Gastroesophageal sphincter (tissue), 3 donors: ENCODE results near the gene CRYGD.

Experiments
- CTCF ChIP-seq, 4 experiments: fragments of 200-600 bp in 2 of 4; fragments of 450-650 bp in 2 of 4; sonication (generic) in 1 of 4; IDR thresholded peaks; one replicate each; pipeline ENCODE4 v1.5.1; 2017 to 2019; ENCODE audit warnings: antibody characterized with exemption in 4 of 4, mild to moderate bottlenecking in 2 of 4, moderate library complexity in 2 of 4
- EP300 ChIP-seq: sonication (generic); formaldehyde crosslinking; IDR thresholded peaks from one replicate; pipeline ENCODE4 v1.6.1; 2017; ENCODE audit warnings: antibody characterized with exemption, mild to moderate bottlenecking
- POLR2A ChIP-seq, 2 donors: fragments of 450-650 bp; IDR thresholded peaks; one replicate each; pipeline ENCODE4 v1.6.1; 2017; ENCODE audit warnings: antibody characterized with exemption in 2 of 2, mild to moderate bottlenecking in 2 of 2, moderate library complexity in 1 of 2
- POLR2AphosphoS5 ChIP-seq: sonication (generic); formaldehyde crosslinking; IDR thresholded peaks from one replicate; pipeline ENCODE4 v1.6.1; 2017; ENCODE audit warnings: antibody characterized with exemption

- TF ChIP-seq CTCF (IDR thresholded peaks at IDR 0.05) (no peak), EP300 (no peak), POLR2A (IDR thresholded peaks at IDR 0.05) (no peak), POLR2AphosphoS5 (no peak)
Measured at GRCh38 chr2:208146006-208146405, 21.7 kb upstream of the CRYGD start, which contains the start of gene CRYGB.
